ENCODE results near the gene ALDH3B1. TPM values are rescaled to one million over a fixed set of nuclear protein-coding genes. Genes with fewer than 3 reads are reported as not detected.

ALDH3B1 gene
- polyA plus RNA-seq, 1 donor (not counting 4 experiments of a cell fraction or from before 2014, with no cell fraction given) = 0.16 TPM

DNA sequence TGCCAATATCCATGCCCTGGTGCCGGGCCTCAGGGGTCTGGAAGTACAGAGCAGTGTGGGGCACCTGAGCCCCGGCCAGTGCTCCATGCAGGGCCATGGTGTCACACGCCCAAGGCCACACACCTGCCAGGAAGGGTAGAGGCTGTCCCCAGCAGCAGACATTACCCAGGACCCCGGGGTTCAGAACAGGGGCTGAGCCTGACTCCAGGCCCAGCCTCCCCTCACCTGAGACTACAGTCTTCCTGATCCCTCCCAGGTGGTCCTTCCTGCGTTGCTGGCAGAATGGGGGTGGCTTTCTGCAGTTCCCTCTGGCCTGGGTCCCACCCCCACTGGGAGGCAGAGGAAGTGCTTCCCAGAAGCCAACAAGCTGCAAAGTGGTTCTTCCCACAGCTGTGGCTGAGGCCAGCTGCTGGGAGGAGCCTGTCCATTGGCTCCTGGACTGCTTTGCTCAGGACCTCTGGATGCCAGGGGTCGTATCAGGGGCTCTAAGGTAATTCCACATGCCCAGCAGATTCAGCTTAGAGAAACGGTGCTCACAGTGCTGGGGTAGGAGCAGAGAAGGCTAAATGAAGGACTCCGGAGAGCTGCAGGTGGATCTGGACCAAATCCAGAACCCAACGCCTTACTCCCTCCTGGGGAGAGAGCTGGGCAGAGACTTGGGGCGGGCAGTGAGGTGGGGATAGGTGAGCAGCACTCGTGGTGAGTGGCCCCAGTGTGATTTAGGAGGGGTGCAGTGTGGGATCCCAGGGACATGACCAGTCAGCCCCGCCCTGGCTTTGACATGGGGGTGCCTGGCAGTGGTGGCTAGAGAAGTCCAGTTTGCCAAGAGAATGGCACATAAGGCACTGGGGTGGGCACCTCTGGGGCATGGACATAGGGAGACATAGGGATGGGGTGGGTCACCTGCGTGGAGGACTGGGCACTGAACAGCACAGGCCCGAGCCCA is 41.3 kb downstream of the ALDH3B1 start:
- H3K4me2 ChIP-seq (ENCODE audit: control insufficient read depth, extremely low read depth, insufficient read depth, low read depth, low read length) = no peak overlapping the region
- no peak for TF ChIP-seq EZH2 (IDR thresholded peaks at IDR 0.05; ENCODE audit: low read length)
- TF ChIP-seq, protein P1, sequence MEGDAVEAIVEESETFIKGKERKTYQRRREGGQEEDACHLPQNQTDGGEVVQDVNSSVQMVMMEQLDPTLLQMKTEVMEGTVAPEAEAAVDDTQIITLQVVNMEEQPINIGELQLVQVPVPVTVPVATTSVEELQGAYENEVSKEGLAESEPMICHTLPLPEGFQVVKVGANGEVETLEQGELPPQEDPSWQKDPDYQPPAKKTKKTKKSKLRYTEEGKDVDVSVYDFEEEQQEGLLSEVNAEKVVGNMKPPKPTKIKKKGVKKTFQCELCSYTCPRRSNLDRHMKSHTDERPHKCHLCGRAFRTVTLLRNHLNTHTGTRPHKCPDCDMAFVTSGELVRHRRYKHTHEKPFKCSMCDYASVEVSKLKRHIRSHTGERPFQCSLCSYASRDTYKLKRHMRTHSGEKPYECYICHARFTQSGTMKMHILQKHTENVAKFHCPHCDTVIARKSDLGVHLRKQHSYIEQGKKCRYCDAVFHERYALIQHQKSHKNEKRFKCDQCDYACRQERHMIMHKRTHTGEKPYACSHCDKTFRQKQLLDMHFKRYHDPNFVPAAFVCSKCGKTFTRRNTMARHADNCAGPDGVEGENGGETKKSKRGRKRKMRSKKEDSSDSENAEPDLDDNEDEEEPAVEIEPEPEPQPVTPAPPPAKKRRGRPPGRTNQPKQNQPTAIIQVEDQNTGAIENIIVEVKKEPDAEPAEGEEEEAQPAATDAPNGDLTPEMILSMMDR (optimal IDR thresholded peaks at IDR 0.05 in 1 of 3, IDR thresholded peaks at IDR 0.05 in 1 of 3, conservative IDR thresholded peaks at IDR 0.05 in 1 of 3; ENCODE audit: extremely low read depth in 1 of 3, insufficient read depth in 2 of 3, low read length in 3 of 3) = no peak
- peaks cover 4% of the 10 kb centered on the region for H3K4me1 ChIP-seq (ENCODE audit: control insufficient read depth, extremely low read depth, insufficient read depth, low read length)
- H3K27me3 ChIP-seq (ENCODE audit: control insufficient read depth, extremely low read depth, insufficient read depth, low read length) = no peaks in the 10 kb centered on the region
- dilution Hi-C loops (cut with MboI; ENCODE audit: extremely low pct_ligation_motif_present, low sequenced_read_pairs) = no loop called here
- no peak for FAIRE-seq
- no peaks in the 10 kb centered on the region for H3K9me3 ChIP-seq (ENCODE audit: control insufficient read depth, low read depth, low read length)
- no peaks in the 10 kb centered on the region for H3K79me2 ChIP-seq (ENCODE audit: control insufficient read depth, insufficient read depth, low read length)
- no peaks in the 10 kb centered on the region for H3K9me1 ChIP-seq (ENCODE audit: control insufficient read depth, extremely low read depth, insufficient read depth, low read length)
- H3K27ac ChIP-seq (ENCODE audit: control insufficient read depth, insufficient read depth, low read length) = no peak overlapping the region
- H3K4me3 ChIP-seq (ENCODE audit: control insufficient read depth in 2 of 3, extremely low read depth in 1 of 3, insufficient read depth in 2 of 3, low read depth in 1 of 3, low read length in 3 of 3) = no peak overlapping the region
- DNase-seq (ENCODE audit: low read depth, low spot score) = no peak
- peaks cover 4 to 14% of the 10 kb centered on the region in 2 experiments for H3K36me3 ChIP-seq (ENCODE audit: control insufficient read depth in 2 of 2, extremely low read depth in 1 of 2, insufficient read depth in 2 of 2, low read length in 2 of 2)
- no peak overlapping the region for H3K9ac ChIP-seq (ENCODE audit: control insufficient read depth, extremely low read depth, insufficient read depth, low read length)
- H4K20me1 ChIP-seq (ENCODE audit: control insufficient read depth, extremely low read depth, insufficient read depth, low read length) = no peaks in the 10 kb centered on the region
- H2AFZ ChIP-seq (ENCODE audit: control insufficient read depth, low read length) = no peak overlapping the region

DNA sequence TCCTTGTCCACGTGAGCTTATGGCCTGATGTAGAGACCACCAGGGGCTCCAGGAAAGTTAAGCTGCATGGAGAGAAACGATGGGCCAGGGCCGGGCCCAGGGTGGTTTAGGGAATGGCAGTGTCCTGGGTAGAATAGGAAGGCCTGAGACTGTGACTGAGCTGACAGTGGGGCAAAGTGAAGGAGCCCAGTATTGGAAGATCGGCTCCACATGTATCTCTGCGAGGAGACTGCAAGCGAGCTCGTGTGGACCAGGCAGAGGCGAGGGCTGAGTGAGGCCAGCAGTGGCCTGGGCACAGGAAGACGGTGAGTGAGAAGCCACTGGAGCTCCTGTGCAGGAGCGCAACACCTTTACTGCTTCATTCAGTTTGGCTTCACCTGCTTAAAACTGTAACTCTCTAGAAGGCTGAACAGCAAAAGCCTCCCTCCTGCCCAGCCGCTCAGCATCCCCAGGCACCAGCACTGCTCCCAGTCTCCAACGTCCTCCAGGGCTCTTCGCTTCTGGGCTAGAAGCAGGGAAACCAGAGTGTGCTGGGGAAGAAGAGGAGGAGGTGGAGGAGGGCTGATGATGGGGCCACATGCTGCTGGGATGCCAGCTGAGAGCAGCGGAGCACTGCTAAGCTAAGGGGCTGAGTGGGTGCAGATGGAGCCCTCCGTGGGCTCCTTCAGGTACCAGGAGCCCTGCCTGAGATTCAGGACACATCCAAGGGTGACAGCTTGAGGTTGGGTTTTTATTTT is 42.2 kb downstream of the ALDH3B1 start:
- Histone ChIP-seq H3K36me3 (ENCODE audit: control insufficient read depth in 2 of 2, extremely low read depth in 1 of 2, insufficient read depth in 2 of 2, low read length in 2 of 2) (peaks cover 4 to 14% of the 10 kb centered on the region in 2 experiments), H3K9me3 (ENCODE audit: control insufficient read depth, low read depth, low read length) (no peaks in the 10 kb centered on the region), H3K9ac (ENCODE audit: control insufficient read depth, extremely low read depth, insufficient read depth, low read length) (no peak overlapping the region), H3K79me2 (ENCODE audit: control insufficient read depth, insufficient read depth, low read length) (no peaks in the 10 kb centered on the region), H3K4me3 (ENCODE audit: control insufficient read depth in 2 of 3, extremely low read depth in 1 of 3, insufficient read depth in 2 of 3, low read depth in 1 of 3, low read length in 3 of 3) (no peak overlapping the region), H4K20me1 (ENCODE audit: control insufficient read depth, extremely low read depth, insufficient read depth, low read length) (no peaks in the 10 kb centered on the region), H3K4me1 (ENCODE audit: control insufficient read depth, extremely low read depth, insufficient read depth, low read length) (peaks cover 4% of the 10 kb centered on the region), H3K9me1 (ENCODE audit: control insufficient read depth, extremely low read depth, insufficient read depth, low read length) (no peaks in the 10 kb centered on the region), H3K27ac (ENCODE audit: control insufficient read depth, insufficient read depth, low read length) (no peak overlapping the region), H3K27me3 (ENCODE audit: control insufficient read depth, extremely low read depth, insufficient read depth, low read length) (no peaks in the 10 kb centered on the region), H3K4me2 (ENCODE audit: control insufficient read depth, extremely low read depth, insufficient read depth, low read depth, low read length) (no peak overlapping the region), H2AFZ (ENCODE audit: control insufficient read depth, low read length) (no peak overlapping the region)
- dilution Hi-C loops (cut with MboI; ENCODE audit: extremely low pct_ligation_motif_present, low sequenced_read_pairs) = no loop called here
- FAIRE-seq (no peak), DNase-seq (ENCODE audit: low read depth, low spot score) (no peak)
- TF ChIP-seq EZH2 (IDR thresholded peaks at IDR 0.05; ENCODE audit: low read length) = no peak
- TF ChIP-seq, protein P1 (optimal IDR thresholded peaks at IDR 0.05 in 1 of 3, IDR thresholded peaks at IDR 0.05 in 1 of 3, conservative IDR thresholded peaks at IDR 0.05 in 1 of 3; ENCODE audit: extremely low read depth in 1 of 3, insufficient read depth in 2 of 3, low read length in 3 of 3) = no peak
